Fibroblast of villous mesenchyme (primary cell): Measurements from ENCODE around the gene FDX1. TPM values are rescaled to one million over a fixed set of nuclear protein-coding genes. Genes with fewer than 3 reads are reported as not detected.
"Not testable (repeated sequence)": the region's sequence is repeated elsewhere in the genome, so short reads cannot be mapped to it uniquely, and the experiment has no call there.

ENCODE experiments used
- DNase-seq: peaks from one replicate; pipeline ENCODE4 v3.0.0-alpha.2; 2010; ENCODE audit warnings: low read depth
- H3K4me3 ChIP-seq: 2 replicates; pipeline ENCODE4 v1.5.1; 2011; ENCODE audit warnings: low read depth, mild to moderate bottlenecking, low read length
- CTCF ChIP-seq: IDR thresholded peaks from 2 replicates; pipeline ENCODE4 v1.5.1; 2012; ENCODE audit warnings: low read depth, mild to moderate bottlenecking, low read length; ENCODE audit not compliant: insufficient read depth
- total RNA-seq: library from RNA; depleted of rRNA; stranded (reverse); fragments of >200 nt; gene quantifications from 2 replicates; pipeline ENCODE4 v1.2.3, GENCODE V29; 2012

FDX1 gene
- total RNA-seq, result 7.1 and 8.2 TPM in 2 replicates

- H3K4me3 ChIP-seq, result peak within 1 kb of the TSS; percentile 77
- peak; percentile 31 for TF ChIP-seq CTCF
- DNase-seq, result peak; percentile 78
Observed at GRCh38 chr11:110429731-110430266, at the start of gene FDX1. FDX1 (plus strand) TSS chr11:110429948; CDS start chr11:110430121, 173 bp downstream.

GRCh38 chr11:110380836-110381622 is 48.7 kb upstream of the FDX1 start:
- H3K4me3 ChIP-seq, result no peak overlapping the region
- no peak for TF ChIP-seq CTCF
- no peak for DNase-seq

GRCh38 chr11:110388231-110388630 is 41.5 kb upstream of the FDX1 start:
- H3K4me3 ChIP-seq, DNase-seq: not testable (repeated sequence)

GRCh38 chr11:110389965-110390364 is 39.8 kb upstream of the FDX1 start:
- DNase-seq, result no peak
- TF ChIP-seq CTCF, result no peak
- no peak overlapping the region for H3K4me3 ChIP-seq

GRCh38 chr11:110392056-110392455 is 37.7 kb upstream of the FDX1 start:
- DNase-seq, result no peak
- no peak overlapping the region for H3K4me3 ChIP-seq
- TF ChIP-seq CTCF, result no peak

- H3K4me3 ChIP-seq, DNase-seq: not testable (repeated sequence)
Observed at GRCh38 chr11:110397668-110398286, 32.0 kb upstream of the FDX1 start.

- not testable (repeated sequence) for H3K4me3 ChIP-seq, DNase-seq
Observed at GRCh38 chr11:110403585-110403984, 26.2 kb upstream of the FDX1 start.

- H3K4me3 ChIP-seq, DNase-seq: not testable (repeated sequence)
Observed at GRCh38 chr11:110405636-110406035, 24.1 kb upstream of the FDX1 start.

GRCh38 chr11:110407315-110407714 is 22.4 kb upstream of the FDX1 start:
- H3K4me3 ChIP-seq, result no peak overlapping the region
- no peak for TF ChIP-seq CTCF
- no peak for DNase-seq
